Transverse colon (tissue), 4 donors: Measurements from ENCODE around the gene PLCL1. TPM values are rescaled to one million over a fixed set of nuclear protein-coding genes. Genes with fewer than 3 reads are reported as not detected.
A peak's percentile ranks its signal among the peaks of the same experiment; 100 is the strongest.

Experiments
- DNase-seq: peaks from one replicate; pipeline ENCODE4 v3.0.0-alpha.2; 2019
- H3K27ac ChIP-seq, 4 donors: fragments of 200-600 bp; sonication (generic); 2 replicates each; pipeline ENCODE4 v1.5.1; 2016 to 2018; ENCODE audit warnings: inconsistent platforms in 4 of 4
- H3K27me3 ChIP-seq: fragments of 200-600 bp; sonication (generic); 2 replicates; pipeline ENCODE4 v1.5.1; 2017; ENCODE audit warnings: inconsistent platforms
- H3K36me3 ChIP-seq, 4 donors: fragments of 200-600 bp; sonication (generic); 2 replicates each; pipeline ENCODE4 v1.5.1; 2017 to 2019; ENCODE audit warnings: inconsistent platforms in 4 of 4
- H3K4me1 ChIP-seq, 4 donors: fragments of 200-600 bp; sonication (generic); 2 replicates each; pipeline ENCODE4 v1.5.1; 2017 to 2020; ENCODE audit warnings: inconsistent platforms in 4 of 4
- H3K4me3 ChIP-seq, 4 donors: fragments of 200-600 bp; sonication (generic); 1 replicate in 1 of 4; 2 replicates in 3 of 4; pipeline versions ENCODE4 v1.5.1 to v1.6.1; 2017 to 2019; ENCODE audit warnings: inconsistent platforms in 4 of 4
- H3K9me3 ChIP-seq, 2 donors: fragments of 200-600 bp; sonication (generic); 2 replicates each; pipeline ENCODE4 v1.5.1; 2017 to 2019; ENCODE audit warnings: inconsistent platforms in 2 of 2
- CTCF ChIP-seq, 5 experiments: fragments of 200-600 bp in 3 of 5; fragments of 450-650 bp in 2 of 5; sonication (generic) in 3 of 5; IDR thresholded peaks; 1 replicate in 2 of 5; 2 replicates in 3 of 5; pipeline ENCODE4 v1.5.1; 2016 to 2017; ENCODE audit warnings: antibody characterized with exemption in 5 of 5, inconsistent platforms in 3 of 5, mild to moderate bottlenecking in 2 of 5, moderate library complexity in 1 of 5
- EP300 ChIP-seq: sonication (generic); formaldehyde crosslinking; IDR thresholded peaks from one replicate; pipeline ENCODE4 v1.6.1; 2017; ENCODE audit warnings: antibody characterized with exemption, low read depth
- POLR2A ChIP-seq: fragments of 450-650 bp; IDR thresholded peaks from one replicate; pipeline ENCODE4 v1.6.1; 2016; ENCODE audit warnings: antibody characterized with exemption, mild to moderate bottlenecking, moderate library complexity
- POLR2AphosphoS5 ChIP-seq, 3 donors: sonication (generic); formaldehyde crosslinking; IDR thresholded peaks; one replicate each; pipeline ENCODE4 v1.6.1; 2016; ENCODE audit warnings: antibody characterized with exemption in 3 of 3
- WGBS, 2 donors: methylation state at CpG; one replicate each; pipeline ENCODE4 v1.1.5; 2018; ENCODE audit warnings: low coverage in 1 of 2; 5-methylcytosine and 5-hydroxymethylcytosine counted together
- in situ Hi-C, 4 donors: fragments of 200-750 bp; cut with MboI; loops; one replicate each; pipeline versions ENCODE4 v1.15.0 to v1.15.1; 2017; ENCODE audit warnings: low sequenced_read_pairs in 3 of 4, low pct_ligation_motif_present in 1 of 4, low pct_unique_long_range_greater_than_20kb in 1 of 4
- intact Hi-C: fragments of 100-400 bp; cut with DNase I; formaldehyde crosslinking; loops from one replicate; pipeline ENCODE4 v1.15.1; 2023; ENCODE audit warnings: low total_unique reads
- total RNA-seq, 4 donors: library from RNA; depleted of rRNA; stranded (reverse); fragments of >200 nt; gene quantifications; one replicate each; pipeline ENCODE4 v1.1.0, GENCODE V29; 2016

PLCL1 gene
- total RNA-seq, 4 donors from 2014 or later = 0.20 to 7.1 (median 5.3) TPM

DNA sequence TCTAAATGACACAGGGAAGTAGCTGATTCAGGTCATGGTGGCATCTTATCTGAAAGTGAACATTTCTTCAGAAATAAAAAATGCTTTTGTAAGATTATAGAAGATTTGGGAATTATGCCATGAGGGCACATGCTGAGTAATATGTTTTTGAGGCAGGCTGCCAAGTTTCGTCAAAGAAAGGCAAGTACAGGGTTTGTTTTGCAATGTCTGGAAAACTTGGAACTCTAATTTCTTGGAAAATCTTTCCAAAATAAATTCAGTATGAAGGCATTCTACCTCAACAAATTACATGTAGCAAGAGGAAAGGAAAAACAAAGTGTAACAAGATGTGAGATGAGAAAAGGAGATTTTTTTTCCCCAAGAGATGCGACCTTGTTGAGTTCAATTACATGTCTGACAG lies 167.7 kb downstream of the PLCL1 start:
- TF ChIP-seq CTCF (IDR thresholded peaks at IDR 0.05) = no peak
- TF ChIP-seq POLR2AphosphoS5 (IDR thresholded peaks at IDR 0.05) = no peak
- TF ChIP-seq POLR2A = no peak
- TF ChIP-seq EP300 = no peak
- 63% methylated on average over 2 of the region's 2 CpGs for WGBS, 2 donors
- DNase-seq = no peak
- no peaks in the 10 kb centered on the region for H3K9me3 ChIP-seq
- H3K27ac ChIP-seq = peak overlapping the region in 1 of 4 donors; percentile 11
- no peak overlapping the region for H3K4me3 ChIP-seq
- in situ Hi-C loops (no loop called here), intact Hi-C loops (no loop called here)
- H3K4me1 ChIP-seq = no peaks in the 10 kb centered on the region
- no peaks in the 10 kb centered on the region for H3K27me3 ChIP-seq
- no peaks in the 10 kb centered on the region for H3K36me3 ChIP-seq

DNA sequence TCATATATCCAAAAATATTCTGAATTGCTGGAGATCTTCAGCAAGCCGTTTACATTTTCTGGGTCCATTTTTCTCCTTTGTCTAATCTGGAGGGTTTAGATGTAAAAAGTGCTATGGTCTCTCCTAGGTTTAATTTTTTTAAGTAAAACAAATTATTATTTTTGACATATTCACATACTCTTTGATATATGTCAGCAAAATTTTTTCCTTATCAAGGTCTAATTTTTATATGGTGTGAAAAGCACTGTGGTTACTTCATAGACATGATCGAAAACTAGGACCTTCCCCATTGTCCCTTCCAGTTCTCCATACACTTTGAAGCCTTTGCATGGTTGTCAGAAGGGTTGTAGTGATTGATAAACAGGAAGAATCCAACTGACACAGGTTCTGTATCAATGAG lies 168.2 kb downstream of the PLCL1 start:
- in situ Hi-C loops (no loop called here), intact Hi-C loops (no loop called here)
- no peaks in the 10 kb centered on the region for H3K27me3 ChIP-seq
- no peak overlapping the region for H3K4me3 ChIP-seq
- no peaks in the 10 kb centered on the region for H3K36me3 ChIP-seq
- no peak for DNase-seq
- no peaks in the 10 kb centered on the region for H3K4me1 ChIP-seq
- WGBS, 2 donors = 89 to 92% methylated on average over 2 of the region's 2 CpGs
- TF ChIP-seq CTCF (IDR thresholded peaks at IDR 0.05) = no peak
- TF ChIP-seq POLR2AphosphoS5 (IDR thresholded peaks at IDR 0.05) = no peak
- no peak for TF ChIP-seq EP300
- no peak for TF ChIP-seq POLR2A
- H3K27ac ChIP-seq = no peak overlapping the region
- no peaks in the 10 kb centered on the region for H3K9me3 ChIP-seq

DNA sequence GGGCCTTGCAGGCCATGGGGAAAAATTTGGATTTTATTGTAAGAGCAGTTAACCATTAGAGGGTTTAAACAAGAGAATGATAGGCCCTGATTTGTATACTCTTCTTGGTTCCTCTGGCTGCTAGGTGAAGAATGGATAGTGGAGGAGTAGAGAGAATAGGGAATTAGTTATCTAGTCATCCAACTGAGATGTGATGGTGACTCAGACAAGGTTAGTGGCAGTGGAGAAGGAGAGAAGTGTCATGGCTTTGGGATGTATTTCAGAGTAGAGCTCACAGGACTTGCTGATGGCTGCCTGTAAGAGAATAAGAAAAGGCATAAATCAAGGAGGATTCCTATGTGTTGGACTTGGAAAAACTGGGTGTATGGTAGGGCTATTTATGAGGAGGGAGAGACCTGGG lies 169.4 kb downstream of the PLCL1 start:
- DNase-seq = no peak
- Histone ChIP-seq H3K36me3 (no peaks in the 10 kb centered on the region), H3K4me3 (no peak overlapping the region), H3K9me3 (no peaks in the 10 kb centered on the region), H3K27ac (no peak overlapping the region), H3K4me1 (no peaks in the 10 kb centered on the region), H3K27me3 (no peaks in the 10 kb centered on the region)
- intact Hi-C loops (no loop called here), in situ Hi-C loops (no loop called here)
- TF ChIP-seq CTCF (IDR thresholded peaks at IDR 0.05) (no peak), POLR2AphosphoS5 (IDR thresholded peaks at IDR 0.05) (no peak), POLR2A (no peak), EP300 (no peak)

GRCh38 chr2:197975931-197976519 lies 171.6 kb downstream of the PLCL1 start:
- no peaks in the 10 kb centered on the region for H3K4me1 ChIP-seq
- DNase-seq = no peak

More at GRCh38 chr2:197975931-197976519, 171.6 kb downstream of the PLCL1 start:
- no peaks in the 10 kb centered on the region for H3K36me3 ChIP-seq
- H3K27ac ChIP-seq = no peak overlapping the region
- 81 to 82% methylated on average over 3 to 5 of the region's 5 CpGs for WGBS, 2 donors
- H3K27me3 ChIP-seq = no peaks in the 10 kb centered on the region
- H3K9me3 ChIP-seq = no peaks in the 10 kb centered on the region
- TF ChIP-seq POLR2A (no peak), POLR2AphosphoS5 (IDR thresholded peaks at IDR 0.05) (no peak), CTCF (IDR thresholded peaks at IDR 0.05) (no peak), EP300 (no peak)
- no peak overlapping the region for H3K4me3 ChIP-seq
- in situ Hi-C loops (no loop called here), intact Hi-C loops (no loop called here)
